Gastroesophageal sphincter (tissue), 3 donors: ENCODE data around the gene SERTAD1.

Source experiments
- POLR2A ChIP-seq, 2 donors: fragments of 450-650 bp; IDR thresholded peaks; one replicate each; pipeline ENCODE4 v1.6.1; 2017; ENCODE audit warnings: antibody characterized with exemption in 2 of 2, mild to moderate bottlenecking in 2 of 2, moderate library complexity in 1 of 2
- POLR2AphosphoS5 ChIP-seq: sonication (generic); formaldehyde crosslinking; IDR thresholded peaks from one replicate; pipeline ENCODE4 v1.6.1; 2017; ENCODE audit warnings: antibody characterized with exemption
- TF ChIP-seq, protein P1 (sequence below), 4 experiments: fragments of 200-600 bp in 2 of 4; fragments of 450-650 bp in 2 of 4; sonication (generic) in 1 of 4; IDR thresholded peaks; one replicate each; pipeline ENCODE4 v1.5.1; 2017 to 2019; ENCODE audit warnings: antibody characterized with exemption in 4 of 4, mild to moderate bottlenecking in 2 of 4, moderate library complexity in 2 of 4

DNA sequence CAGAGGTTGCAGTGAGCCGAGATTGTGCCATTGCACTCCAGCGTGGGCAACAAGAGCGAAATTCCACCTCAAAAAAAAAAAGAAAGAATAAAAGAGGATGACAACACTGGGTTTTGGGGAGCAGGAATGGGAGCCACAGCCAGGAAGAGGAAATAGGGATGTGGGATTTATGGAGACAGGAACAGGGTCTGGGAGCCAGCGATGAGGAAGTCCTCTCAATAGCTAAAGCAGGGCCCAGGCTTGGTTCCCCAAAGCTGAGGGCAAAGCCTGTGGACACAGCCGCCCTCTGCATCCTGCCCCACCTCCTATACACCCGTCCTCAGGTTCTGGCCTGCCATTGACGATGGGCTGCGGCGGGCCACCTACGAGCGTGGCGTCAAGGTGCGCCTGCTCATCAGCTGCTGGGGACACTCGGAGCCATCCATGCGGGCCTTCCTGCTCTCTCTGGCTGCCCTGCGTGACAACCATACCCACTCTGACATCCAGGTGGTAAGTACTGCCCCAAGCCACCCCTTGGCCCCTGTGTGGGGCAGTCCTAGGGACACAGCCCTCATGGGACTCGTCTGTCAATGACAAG, 49.4 kb downstream of the SERTAD1 start:
- TF ChIP-seq POLR2A (IDR thresholded peaks at IDR 0.05) (no peak), POLR2AphosphoS5 (no peak)
- TF ChIP-seq, protein P1, sequence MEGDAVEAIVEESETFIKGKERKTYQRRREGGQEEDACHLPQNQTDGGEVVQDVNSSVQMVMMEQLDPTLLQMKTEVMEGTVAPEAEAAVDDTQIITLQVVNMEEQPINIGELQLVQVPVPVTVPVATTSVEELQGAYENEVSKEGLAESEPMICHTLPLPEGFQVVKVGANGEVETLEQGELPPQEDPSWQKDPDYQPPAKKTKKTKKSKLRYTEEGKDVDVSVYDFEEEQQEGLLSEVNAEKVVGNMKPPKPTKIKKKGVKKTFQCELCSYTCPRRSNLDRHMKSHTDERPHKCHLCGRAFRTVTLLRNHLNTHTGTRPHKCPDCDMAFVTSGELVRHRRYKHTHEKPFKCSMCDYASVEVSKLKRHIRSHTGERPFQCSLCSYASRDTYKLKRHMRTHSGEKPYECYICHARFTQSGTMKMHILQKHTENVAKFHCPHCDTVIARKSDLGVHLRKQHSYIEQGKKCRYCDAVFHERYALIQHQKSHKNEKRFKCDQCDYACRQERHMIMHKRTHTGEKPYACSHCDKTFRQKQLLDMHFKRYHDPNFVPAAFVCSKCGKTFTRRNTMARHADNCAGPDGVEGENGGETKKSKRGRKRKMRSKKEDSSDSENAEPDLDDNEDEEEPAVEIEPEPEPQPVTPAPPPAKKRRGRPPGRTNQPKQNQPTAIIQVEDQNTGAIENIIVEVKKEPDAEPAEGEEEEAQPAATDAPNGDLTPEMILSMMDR (IDR thresholded peaks at IDR 0.05), result no peak
